ENCODE data around the gene CSNK2A2. TPM values are rescaled to one million over a fixed set of nuclear protein-coding genes. Genes with fewer than 3 reads are reported as not detected.
A peak's percentile ranks its signal among the peaks of the same experiment; 100 is the strongest.

Gene CSNK2A2
- total and polyA plus RNA-seq, 2 of the 8 experiments (the other 6 are each of a cell fraction or from before 2014, with no cell fraction given) = 37.9 to 128 TPM

GRCh38 chr16:58127033-58127556 lies 70.8 kb downstream of the CSNK2A2 start:
- TF ChIP-seq CTCF (IDR thresholded peaks at IDR 0.05; ENCODE audit: control extremely low read depth in 1 of 3, insufficient read depth in 1 of 3, low read depth in 1 of 3, low read length in 3 of 3) (peak in 1 of 3 experiments; percentile 30; a peak in 1 of 4 replicates), CREB1 (IDR thresholded peaks at IDR 0.05) (no peak), SIN3A (conservative IDR thresholded peaks at IDR 0.05 in 1 of 2, IDR thresholded peaks at IDR 0.05 in 1 of 2; ENCODE audit: low read depth in 1 of 2, low read length in 2 of 2) (peak in 1 of 2 experiments; percentile 60; a peak in 1 of 4 replicates), RAD21 (IDR thresholded peaks at IDR 0.05 in 1 of 2, conservative IDR thresholded peaks at IDR 0.05 in 1 of 2; ENCODE audit: low read depth in 2 of 2, low read length in 2 of 2) (peak in 1 of 2 experiments; percentile 17; a peak in 1 of 4 replicates)
- no peak overlapping the region for H2BK5ac ChIP-seq (ENCODE audit: low read depth, low read length)
- no peak overlapping the region for H3K18ac ChIP-seq (ENCODE audit: extremely low read depth, low read length)
- H3K23me2 ChIP-seq (ENCODE audit: low read depth, low read length) = peaks cover 4% of the 10 kb centered on the region; the same call in 1 of the 2 replicates
- DNase-seq (ENCODE audit: low read depth in 1 of 2, low spot score in 2 of 2) = no peak
- no peak overlapping the region for H2BK20ac ChIP-seq (ENCODE audit: low read length)
- peaks cover 2 to 8% (median 5%) of the 10 kb centered on the region in 4 experiments; a peak in 5 of 7 replicates for H3K4me1 ChIP-seq (replicated peaks in 1 of 4; ENCODE audit: control insufficient read depth in 3 of 4, insufficient read depth in 4 of 4, low read length in 3 of 4)
- CTCF ChIA-PET (ENCODE audit: partially characterized antibody) = interaction anchor here (0.9 to 19.7 kb wide), 19 partner anchors 10 to 173 kb away, joined by 3 to 362 read pairs (median 5); partner anchors contain the start of gene MMP15
- peaks cover 32 to 33% of the 10 kb centered on the region in 2 experiments for H4K20me1 ChIP-seq (replicated peaks in 1 of 2; ENCODE audit: control insufficient read depth in 1 of 2, insufficient read depth in 2 of 2, low read length in 2 of 2)
- H3K9ac ChIP-seq (replicated peaks in 1 of 4; ENCODE audit: extremely low read depth in 1 of 4, low read depth in 3 of 4, low read length in 3 of 4) = no peak overlapping the region
- H2AK5ac ChIP-seq (ENCODE audit: low read depth, low read length) = no peak overlapping the region
- H2BK15ac ChIP-seq (ENCODE audit: low read length) = no peak overlapping the region
- H3K23ac ChIP-seq (ENCODE audit: insufficient read length) = no peak overlapping the region
- no peak overlapping the region for H4K5ac ChIP-seq (ENCODE audit: insufficient read length, low read depth, low read length)
- H3K79me2 ChIP-seq (ENCODE audit: control insufficient read depth in 1 of 2, insufficient read depth in 2 of 2, low read length in 2 of 2) = peaks cover 18 to 57% of the 10 kb centered on the region in 2 experiments
- FAIRE-seq = no peak
- peaks cover 11% of the 10 kb centered on the region; the same call in 1 of the 2 replicates for H3K79me1 ChIP-seq (ENCODE audit: low read depth, low read length)
- no peak overlapping the region for H2BK120ac ChIP-seq (replicated peaks; ENCODE audit: low read depth, low read length)
- no peak overlapping the region for H3K4ac ChIP-seq (replicated peaks; ENCODE audit: insufficient read length, low read depth, low read length)
- H3K9me3 ChIP-seq (ENCODE audit: insufficient read depth in 2 of 2, low read depth in 1 of 2, low read length in 1 of 2) = peaks cover 0 to 3% of the 10 kb centered on the region in 2 experiments; a peak in 1 of 4 replicates
- no peak overlapping the region for H2AFZ ChIP-seq (ENCODE audit: low read length)
- no peak overlapping the region for H4K91ac ChIP-seq (replicated peaks; ENCODE audit: insufficient read length, low read length)
- no peak overlapping the region for H4K8ac ChIP-seq (ENCODE audit: extremely low read depth, insufficient read depth, low read length)
- H3K36me3 ChIP-seq (ENCODE audit: control insufficient read depth in 2 of 4, insufficient read depth in 4 of 4, low read length in 3 of 4) = no peaks in the 10 kb centered on the region
- H3K56ac ChIP-seq (replicated peaks; ENCODE audit: insufficient read length, low read depth, low read length) = no peak overlapping the region
- WGBS, 2 experiments (ENCODE audit: extremely low coverage in 1 of 2, insufficient coverage in 1 of 2, insufficient read length in 1 of 2, insufficient replicate concordance in 2 of 2, low coverage in 1 of 2, low lambda C conversion rate in 2 of 2, missing lambda C conversion rate in 1 of 2) = 61% methylated on average over 7 of the region's 7 CpGs; no CpG with 5 or more reads in 1 of the 2 experiments
- H3K27me3 ChIP-seq (replicated peaks in 1 of 4; ENCODE audit: control insufficient read depth in 3 of 4, extremely low read depth in 1 of 4, insufficient read depth in 3 of 4, low read length in 3 of 4) = no peaks in the 10 kb centered on the region
- peak overlapping the region; percentile 85 to 90 for H3K4me2 ChIP-seq (ENCODE audit: insufficient read depth in 1 of 2, low read depth in 2 of 2, low read length in 2 of 2)
- H2BK12ac ChIP-seq (ENCODE audit: low read depth, low read length) = no peak overlapping the region
- no peak overlapping the region for H3K27ac ChIP-seq (ENCODE audit: low read depth, low read length)
- POLR2A ChIA-PET (ENCODE audit: partially characterized antibody) = interaction anchor here (1.3 to 1.8 kb wide), 4 partner anchors 102 to 373 kb away, joined by 3 to 8 read pairs (median 3); partner anchors contain the start of gene MMP15
- peak overlapping the region in 2 of 4 experiments; percentile 76 to 81; a peak in 3 of 8 replicates for H3K4me3 ChIP-seq (ENCODE audit: extremely low read depth in 1 of 4, insufficient read depth in 2 of 4, low read depth in 3 of 4, low read length in 4 of 4)
- H3K14ac ChIP-seq (ENCODE audit: insufficient read length) = no peak overlapping the region

Data from H1 (cell line).